Right lobe of liver (tissue), 6 donors: ENCODE data around the gene STARD6. TPM values are rescaled to one million over a fixed set of nuclear protein-coding genes. Genes with fewer than 3 reads are reported as not detected.

Experiments
- ATAC-seq, 4 donors: fragments of 200-7000 bp; cut with Tn5 transposase; one replicate each; pipeline ENCODE4 v1.9.1; 2020; ENCODE audit warnings: mild to moderate bottlenecking in 4 of 4, moderate library complexity in 4 of 4
- DNase-seq, 3 donors: peaks; one replicate each; pipeline ENCODE4 v3.0.0-alpha.2; 2020
- H3K27ac ChIP-seq, 3 donors: fragments of 200-600 bp; one replicate each; pipeline ENCODE4 v1.8.0; 2022
- H3K27me3 ChIP-seq, 2 donors: fragments of 200-600 bp; one replicate each; pipeline ENCODE4 v1.8.0; 2022
- H3K36me3 ChIP-seq, 4 donors: fragments of 200-600 bp; sonication (generic) in 1 of 4; one replicate each; pipeline versions ENCODE4 v1.5.1 to v1.8.0; 2017 to 2022; ENCODE audit warnings: control low read depth in 1 of 4
- H3K4me1 ChIP-seq, 4 donors: fragments of 200-600 bp; sonication (generic) in 1 of 4; one replicate each; pipeline versions ENCODE4 v1.5.1 to v1.8.0; 2017 to 2022; ENCODE audit warnings: control low read depth in 1 of 4
- H3K4me3 ChIP-seq, 3 donors: fragments of 200-600 bp; one replicate each; pipeline ENCODE4 v1.8.0; 2022
- H3K9me3 ChIP-seq, 4 donors: fragments of 200-600 bp; sonication (generic) in 1 of 4; one replicate each; pipeline versions ENCODE4 v1.5.1 to v1.8.0; 2017 to 2022; ENCODE audit warnings: control low read depth in 1 of 4
- POLR2A ChIP-seq: fragments of 450-650 bp; IDR thresholded peaks from one replicate; pipeline ENCODE4 v1.6.1; 2017; ENCODE audit warnings: antibody characterized with exemption, mild to moderate bottlenecking
- whole genome bisulfite sequencing: methylation state at CpG from one replicate; pipeline ENCODE4 v1.1.6; 2018; ENCODE audit warnings: low coverage, low lambda C conversion rate; ENCODE audit not compliant: insufficient coverage; ENCODE audit errors: missing lambda C conversion rate; 5-methylcytosine and 5-hydroxymethylcytosine counted together
- intact Hi-C, 2 donors: fragments of 100-400 bp; cut with DNase I; formaldehyde crosslinking; loops; one replicate each; pipeline versions ENCODE4 v1.11.2 to v1.14.1; 2022
- total RNA-seq, 6 experiments: library from RNA; depleted of rRNA in 2 of 6; stranded (reverse); fragments of >200 nt in 2 of 6; fragmentation: NEBNext Ultra II Directional in 3 of 6; extraction: Animal tissue kit (Norgen Biotek cat#: 25700) in 3 of 6; gene quantifications; one replicate each; pipeline versions ENCODE4 v1.1.0 to v1.2.4, GENCODE V29; 2016 to 2023
- TF ChIP-seq, protein P1 (sequence below), 4 donors: fragments of 200-600 bp in 3 of 4; fragments of 450-650 bp in 1 of 4; IDR thresholded peaks; one replicate each; pipeline versions ENCODE4 v1.5.1 to v1.8.0; 2016 to 2022; ENCODE audit warnings: antibody characterized with exemption in 4 of 4, mild to moderate bottlenecking in 2 of 4
- donor health status: DM: no; HTN: yes; CAD: no.
- donor health status: DM: no; HTN: no; CAD: no.
- donor health status: DM: no; HTN: no; CAD: no.
- donor health status: DM: no; HTN: yes; CAD: no.
- donor health status: DM: no; HTN: yes; CAD: no.

STARD6 gene
- total RNA-seq, 6 experiments from 2014 or later = not detected

GRCh38 chr18:54330768-54331548 lies 26.7 kb downstream of the STARD6 start:
- no peak for ATAC-seq
- DNase-seq = no peak

GRCh38 chr18:54329787-54330186 lies 27.9 kb downstream of the STARD6 start:
- DNase-seq (no peak), ATAC-seq (peak in 3 of 4 donors; percentile 55 to 62 (median 62))
- no peaks in the 10 kb centered on the region for H3K36me3 ChIP-seq
- H3K4me3 ChIP-seq = no peak overlapping the region
- no peak overlapping the region for H3K27ac ChIP-seq
- no peaks in the 10 kb centered on the region for H3K9me3 ChIP-seq
- intact Hi-C loops = no loop called here
- no peak for TF ChIP-seq POLR2A
- TF ChIP-seq, protein P1, sequence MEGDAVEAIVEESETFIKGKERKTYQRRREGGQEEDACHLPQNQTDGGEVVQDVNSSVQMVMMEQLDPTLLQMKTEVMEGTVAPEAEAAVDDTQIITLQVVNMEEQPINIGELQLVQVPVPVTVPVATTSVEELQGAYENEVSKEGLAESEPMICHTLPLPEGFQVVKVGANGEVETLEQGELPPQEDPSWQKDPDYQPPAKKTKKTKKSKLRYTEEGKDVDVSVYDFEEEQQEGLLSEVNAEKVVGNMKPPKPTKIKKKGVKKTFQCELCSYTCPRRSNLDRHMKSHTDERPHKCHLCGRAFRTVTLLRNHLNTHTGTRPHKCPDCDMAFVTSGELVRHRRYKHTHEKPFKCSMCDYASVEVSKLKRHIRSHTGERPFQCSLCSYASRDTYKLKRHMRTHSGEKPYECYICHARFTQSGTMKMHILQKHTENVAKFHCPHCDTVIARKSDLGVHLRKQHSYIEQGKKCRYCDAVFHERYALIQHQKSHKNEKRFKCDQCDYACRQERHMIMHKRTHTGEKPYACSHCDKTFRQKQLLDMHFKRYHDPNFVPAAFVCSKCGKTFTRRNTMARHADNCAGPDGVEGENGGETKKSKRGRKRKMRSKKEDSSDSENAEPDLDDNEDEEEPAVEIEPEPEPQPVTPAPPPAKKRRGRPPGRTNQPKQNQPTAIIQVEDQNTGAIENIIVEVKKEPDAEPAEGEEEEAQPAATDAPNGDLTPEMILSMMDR (IDR thresholded peaks at IDR 0.05) = no peak
- H3K4me1 ChIP-seq = peaks cover 0 to 10% (median 0%) of the 10 kb centered on the region in 4 donors
- no peaks in the 10 kb centered on the region for H3K27me3 ChIP-seq

More at GRCh38 chr18:54330768-54331548, 26.7 kb downstream of the STARD6 start:
- no peak overlapping the region for H3K4me3 ChIP-seq
- WGBS = 53% methylated on average over 6 of the region's 6 CpGs
- no peak overlapping the region for H3K27ac ChIP-seq
- intact Hi-C loops = no loop called here
- H3K36me3 ChIP-seq = no peaks in the 10 kb centered on the region
- no peak for TF ChIP-seq POLR2A
- TF ChIP-seq, protein P1 (IDR thresholded peaks at IDR 0.05) = peak in 1 of 4 donors; percentile 18
- H3K27me3 ChIP-seq = no peaks in the 10 kb centered on the region
- peaks cover 0 to 10% (median 0%) of the 10 kb centered on the region in 4 donors for H3K4me1 ChIP-seq
- H3K9me3 ChIP-seq = no peaks in the 10 kb centered on the region

DNA sequence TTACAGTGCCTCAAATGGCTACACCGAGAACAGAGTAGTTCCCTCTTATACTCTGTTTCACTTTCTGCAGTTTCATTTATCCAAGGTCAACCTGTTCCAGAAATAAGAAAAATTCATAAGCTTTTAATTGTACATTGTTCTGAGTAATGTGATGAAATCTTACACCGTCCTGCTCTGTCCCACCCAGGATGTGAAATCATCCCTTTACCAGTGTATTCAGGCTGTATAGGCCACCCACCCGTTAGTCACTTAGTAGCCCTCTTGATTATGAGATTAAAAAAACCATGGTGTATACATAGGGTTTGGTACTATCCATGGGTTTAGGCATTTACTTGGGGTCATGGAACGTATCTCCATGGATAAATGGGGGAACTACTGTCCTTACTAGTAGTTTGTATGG lies 29.8 kb downstream of the STARD6 start:
- ATAC-seq (no peak), DNase-seq (no peak)
- Histone ChIP-seq H3K36me3 (no peaks in the 10 kb centered on the region), H3K4me3 (no peak overlapping the region), H3K9me3 (no peaks in the 10 kb centered on the region), H3K27me3 (no peaks in the 10 kb centered on the region), H3K27ac (no peak overlapping the region), H3K4me1 (peaks cover 0 to 10% (median 0%) of the 10 kb centered on the region in 4 donors)
- TF ChIP-seq POLR2A = no peak
- TF ChIP-seq, protein P1 (IDR thresholded peaks at IDR 0.05) = no peak
- WGBS = 66% methylated on average over 4 of the region's 4 CpGs
- intact Hi-C loops = no loop called here

- TF ChIP-seq, protein P1 (IDR thresholded peaks at IDR 0.05) = no peak
- TF ChIP-seq POLR2A = no peak
- no peak overlapping the region for H3K27ac ChIP-seq
- intact Hi-C loops = no loop called here
- DNase-seq (no peak), ATAC-seq (no peak)
- no peaks in the 10 kb centered on the region for H3K4me1 ChIP-seq
- no peak overlapping the region for H3K4me3 ChIP-seq
- no peaks in the 10 kb centered on the region for H3K9me3 ChIP-seq
- H3K36me3 ChIP-seq = no peaks in the 10 kb centered on the region
- no peaks in the 10 kb centered on the region for H3K27me3 ChIP-seq
- WGBS = 90% methylated on average over 2 of the region's 2 CpGs
Measured at GRCh38 chr18:54323970-54324369, 33.7 kb downstream of the STARD6 start.
